Astrocyte (in vitro differentiated cells and primary cell): Measurements from ENCODE around the gene BMP6. TPM values are rescaled to one million over a fixed set of nuclear protein-coding genes. Genes with fewer than 3 reads are reported as not detected.

Experiments
- DNase-seq: peaks from one replicate; pipeline ENCODE4 v3.0.0-alpha.2; 2010; ENCODE audit warnings: low read depth
- FAIRE-seq: peaks from 2 replicates; lab custom pipeline; 2011; peaks lifted over from hg19 to GRCh38; lab: Jason Lieb, UNC
- H2AFZ ChIP-seq: 2 replicates; pipeline ENCODE4 v1.6.0; 2012; ENCODE audit warnings: low read depth, low read length, inconsistent platforms
- H3K27ac ChIP-seq: 2 replicates; pipeline ENCODE4 v1.5.1; 2011; ENCODE audit warnings: low read depth, low read length, inconsistent platforms
- H3K27me3 ChIP-seq: 2 replicates; pipeline ENCODE4 v1.6.0; 2011; ENCODE audit warnings: low read length, inconsistent platforms; ENCODE audit not compliant: insufficient read depth
- H3K36me3 ChIP-seq: 2 replicates; pipeline ENCODE4 v1.5.1; 2011; ENCODE audit warnings: low read length, inconsistent platforms; ENCODE audit not compliant: insufficient read depth
- H3K4me1 ChIP-seq: 2 replicates; pipeline ENCODE4 v1.5.1; 2011; ENCODE audit warnings: low read length, inconsistent platforms; ENCODE audit not compliant: insufficient read depth
- H3K4me2 ChIP-seq: 2 replicates; pipeline ENCODE4 v1.6.0; 2012; ENCODE audit warnings: low read length, inconsistent platforms
- H3K4me3 ChIP-seq: 2 replicates; pipeline ENCODE4 v1.5.1; 2011; ENCODE audit warnings: low read depth, mild to moderate bottlenecking, low read length, inconsistent platforms; ENCODE audit not compliant: insufficient read depth
- H3K79me2 ChIP-seq: 2 replicates; pipeline ENCODE4 v1.6.0; 2012; ENCODE audit warnings: mild to moderate bottlenecking, low read length, inconsistent platforms; ENCODE audit not compliant: insufficient read depth
- H3K9ac ChIP-seq: 2 replicates; pipeline ENCODE4 v1.6.0; 2012; ENCODE audit warnings: mild to moderate bottlenecking, low read length, inconsistent platforms
- H3K9me3 ChIP-seq: 2 replicates; pipeline ENCODE4 v1.5.1; 2012; ENCODE audit warnings: low read depth, mild to moderate bottlenecking, low read length, inconsistent platforms; ENCODE audit not compliant: insufficient read depth
- H4K20me1 ChIP-seq: 2 replicates; pipeline ENCODE4 v1.6.0; 2012; ENCODE audit warnings: low read length, inconsistent platforms; ENCODE audit not compliant: insufficient read depth
- H3K27ac Mint-ChIP-seq: one replicate; pipeline ENCODE4 v1.8.0; 2021; ENCODE audit warnings: mild to moderate bottlenecking, mixed read lengths; ENCODE audit not compliant: unreplicated experiment
- H3K27me3 Mint-ChIP-seq: one replicate; pipeline ENCODE4 v1.8.0; 2021; ENCODE audit warnings: low read depth, mixed read lengths; ENCODE audit not compliant: unreplicated experiment
- H3K36me3 Mint-ChIP-seq: one replicate; pipeline ENCODE4 v1.8.0; 2021; ENCODE audit warnings: low read depth, mixed read lengths; ENCODE audit not compliant: unreplicated experiment
- H3K4me1 Mint-ChIP-seq: one replicate; pipeline ENCODE4 v1.8.0; 2021; ENCODE audit warnings: low read depth, mixed read lengths; ENCODE audit not compliant: unreplicated experiment
- H3K4me3 Mint-ChIP-seq: one replicate; pipeline ENCODE4 v1.8.0; 2021; ENCODE audit warnings: mild to moderate bottlenecking, moderate library complexity, mixed read lengths; ENCODE audit not compliant: unreplicated experiment
- H3K9me3 Mint-ChIP-seq: one replicate; pipeline ENCODE4 v1.8.0; 2021; ENCODE audit warnings: mild to moderate bottlenecking, mixed read lengths; ENCODE audit not compliant: unreplicated experiment
- CTCF ChIP-seq: IDR thresholded peaks from 2 replicates; pipeline ENCODE4 v1.5.1; 2011; ENCODE audit warnings: low read depth, mild to moderate bottlenecking, inconsistent platforms, low read length, moderate library complexity; ENCODE audit not compliant: insufficient read depth
- EZH2 ChIP-seq: IDR thresholded peaks from 2 replicates; pipeline ENCODE4 v1.6.1; 2012; ENCODE audit warnings: mild to moderate bottlenecking, low read length, inconsistent platforms; ENCODE audit not compliant: insufficient read depth
- total RNA-seq: library from RNA; stranded (reverse); gene quantifications from 2 replicates; pipeline ENCODE4 v1.2.1, GENCODE V29; 2021

Gene BMP6
- total RNA-seq, 1 donor from 2014 or later = 2.8 TPM

GRCh38 chr6:7765575-7766325 is 39.9 kb downstream of the BMP6 start:
- H3K27ac Mint-ChIP-seq = no peak overlapping the region
- Histone ChIP-seq H3K79me2 (no peaks in the 10 kb centered on the region), H3K27ac (no peak overlapping the region), H2AFZ (no peak overlapping the region), H3K4me1 (peaks cover 4% of the 10 kb centered on the region), H3K9ac (no peak overlapping the region), H4K20me1 (no peaks in the 10 kb centered on the region), H3K4me3 (no peak overlapping the region), H3K4me2 (no peak overlapping the region), H3K9me3 (peaks cover 5% of the 10 kb centered on the region), H3K36me3 (no peaks in the 10 kb centered on the region), H3K27me3 (peaks cover 12% of the 10 kb centered on the region)
- peaks cover 5% of the 10 kb centered on the region for H3K4me1 Mint-ChIP-seq
- H3K36me3 Mint-ChIP-seq = peaks cover 7% of the 10 kb centered on the region
- H3K9me3 Mint-ChIP-seq = peaks cover 8% of the 10 kb centered on the region
- DNase-seq (peak; percentile 25), FAIRE-seq (peak; percentile 74)
- peaks cover 6% of the 10 kb centered on the region for H3K27me3 Mint-ChIP-seq
- no peak overlapping the region for H3K4me3 Mint-ChIP-seq
- TF ChIP-seq EZH2 (no peak), CTCF (no peak)

- TF ChIP-seq CTCF (no peak), EZH2 (no peak)
- peaks cover 5% of the 10 kb centered on the region for H3K9me3 ChIP-seq
- peaks cover 13% of the 10 kb centered on the region for H3K27me3 Mint-ChIP-seq
Observed at GRCh38 chr6:7769702-7770101, 43.8 kb downstream of the BMP6 start.

GRCh38 chr6:7770111-7770510 is 44.2 kb downstream of the BMP6 start:
- no peak for TF ChIP-seq EZH2
- TF ChIP-seq CTCF = no peak
- peaks cover 13% of the 10 kb centered on the region for H3K27me3 Mint-ChIP-seq
- Histone ChIP-seq H3K4me1 (peaks cover 4% of the 10 kb centered on the region), H4K20me1 (no peaks in the 10 kb centered on the region), H3K27me3 (peaks cover 3% of the 10 kb centered on the region), H3K79me2 (no peaks in the 10 kb centered on the region), H3K4me3 (no peak overlapping the region), H3K27ac (peak overlapping the region; percentile 9), H3K9ac (no peak overlapping the region), H3K4me2 (peak overlapping the region; percentile 2), H3K9me3 (peaks cover 5% of the 10 kb centered on the region), H2AFZ (no peak overlapping the region), H3K36me3 (no peaks in the 10 kb centered on the region)
- peaks cover 8% of the 10 kb centered on the region for H3K9me3 Mint-ChIP-seq
- H3K27ac Mint-ChIP-seq = no peak overlapping the region
- peaks cover 5% of the 10 kb centered on the region for H3K4me1 Mint-ChIP-seq
- peaks cover 5% of the 10 kb centered on the region for H3K36me3 Mint-ChIP-seq
- H3K4me3 Mint-ChIP-seq = no peak overlapping the region
- peak; percentile 85 for DNase-seq
- FAIRE-seq = no peak

More at GRCh38 chr6:7769702-7770101, 43.8 kb downstream of the BMP6 start:
- Histone ChIP-seq H3K9ac (no peak overlapping the region), H3K4me2 (no peak overlapping the region), H4K20me1 (no peaks in the 10 kb centered on the region), H3K36me3 (no peaks in the 10 kb centered on the region), H3K4me3 (no peak overlapping the region), H3K4me1 (peaks cover 4% of the 10 kb centered on the region), H2AFZ (no peak overlapping the region), H3K27me3 (peaks cover 3% of the 10 kb centered on the region), H3K27ac (no peak overlapping the region), H3K79me2 (no peaks in the 10 kb centered on the region)
- H3K27ac Mint-ChIP-seq = no peak overlapping the region
- peaks cover 5% of the 10 kb centered on the region for H3K4me1 Mint-ChIP-seq
- FAIRE-seq = no peak
- H3K4me3 Mint-ChIP-seq = no peak overlapping the region
- DNase-seq = peak; percentile 38
- peaks cover 7% of the 10 kb centered on the region for H3K36me3 Mint-ChIP-seq
- peaks cover 8% of the 10 kb centered on the region for H3K9me3 Mint-ChIP-seq
